ENCODE measurements around the gene CNP.
"Not testable (repeated sequence)": the region's sequence is repeated elsewhere in the genome, so short reads cannot be mapped to it uniquely, and the experiment has no call there.

Gene CNP

GRCh38 chr17:42002792-42003301, 36.3 kb downstream of the CNP start:
- no peak for DNase-seq (ENCODE audit: low read depth, low spot score)

DNA sequence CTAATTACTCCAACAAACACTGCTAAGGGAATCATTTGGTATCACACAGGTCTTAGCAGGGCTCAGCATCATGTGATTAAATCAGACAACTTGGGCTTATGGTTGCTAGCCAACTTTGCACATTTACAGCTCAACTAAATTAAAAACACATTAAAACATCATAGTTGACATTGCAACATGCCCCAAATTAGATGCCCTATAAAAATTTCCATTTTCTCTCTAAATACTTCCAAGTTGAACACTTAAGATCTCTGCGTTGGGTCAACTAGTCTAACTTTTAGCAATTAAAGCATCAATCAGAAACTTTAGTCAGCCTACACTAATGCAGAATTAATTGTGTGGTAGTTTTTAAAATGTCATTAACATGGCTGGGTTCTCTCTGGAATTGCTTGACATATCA, 38.6 kb downstream of the CNP start:
- DNase-seq (ENCODE audit: low read depth, low spot score) = no peak

DNA sequence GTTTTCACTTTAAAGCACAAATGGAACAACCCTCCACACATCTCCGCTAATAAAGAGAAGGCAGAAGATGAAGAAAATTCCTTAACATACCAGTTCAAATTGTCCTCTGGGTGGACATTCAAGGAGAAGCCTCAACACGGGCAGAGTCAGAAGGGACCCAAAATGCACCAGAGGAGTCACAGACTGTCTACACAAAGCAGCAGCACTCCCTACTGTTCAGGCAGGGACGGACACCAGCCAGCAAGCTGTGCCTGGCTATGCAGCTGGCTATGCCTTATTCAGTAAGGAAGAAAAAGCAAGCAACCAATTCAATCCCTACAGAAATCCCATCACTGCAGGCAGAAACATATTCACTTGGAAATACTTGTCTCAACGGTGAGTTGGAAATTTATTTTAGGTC, 42.6 kb downstream of the CNP start:
- no peak for DNase-seq (ENCODE audit: low read depth, low spot score)

- DNase-seq (ENCODE audit: low read depth, low spot score) = not testable (repeated sequence)
Observed at GRCh38 chr17:42010266-42010680, 43.7 kb downstream of the CNP start.

DNA sequence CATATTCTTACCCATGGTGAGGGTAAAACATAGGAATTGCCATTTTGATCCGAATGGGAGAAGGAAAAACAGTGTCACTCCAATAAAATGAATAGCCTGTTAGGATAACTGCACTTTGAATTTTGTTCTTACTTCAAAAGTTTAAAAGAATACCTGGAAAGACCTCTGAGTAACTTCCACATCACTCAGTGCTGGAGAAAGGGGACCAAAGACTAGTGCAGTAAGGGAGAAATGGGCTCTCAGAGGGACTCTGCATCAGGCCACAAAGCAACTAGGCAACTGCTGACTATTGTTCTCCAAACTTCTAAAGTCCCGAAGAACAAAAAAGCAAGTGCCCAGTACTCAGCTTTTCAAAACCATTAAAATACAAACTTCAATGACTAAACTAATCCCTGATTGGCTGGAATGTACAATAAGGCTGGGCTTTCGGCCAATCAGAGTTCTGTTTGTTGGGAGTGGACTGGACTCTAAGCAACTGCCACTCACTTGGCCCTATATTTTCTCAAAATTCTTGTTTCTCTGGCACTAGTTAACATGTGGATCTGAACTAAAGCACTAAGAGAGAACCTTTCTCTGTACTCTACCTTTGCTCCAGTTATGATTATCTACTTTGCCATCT, 44.4 kb downstream of the CNP start:
- DNase-seq (ENCODE audit: low read depth, low spot score) = no peak

GRCh38 chr17:42012363-42012762, 45.8 kb downstream of the CNP start:
- not testable (repeated sequence) for DNase-seq (ENCODE audit: low read depth, low spot score)

- DNase-seq (ENCODE audit: low read depth, low spot score) = not testable (repeated sequence)
Observed at GRCh38 chr17:42013740-42014139, 47.1 kb downstream of the CNP start.

- no peak for DNase-seq (ENCODE audit: low read depth, low spot score)
Observed at GRCh38 chr17:42016411-42016831, 49.8 kb downstream of the CNP start.

DNA sequence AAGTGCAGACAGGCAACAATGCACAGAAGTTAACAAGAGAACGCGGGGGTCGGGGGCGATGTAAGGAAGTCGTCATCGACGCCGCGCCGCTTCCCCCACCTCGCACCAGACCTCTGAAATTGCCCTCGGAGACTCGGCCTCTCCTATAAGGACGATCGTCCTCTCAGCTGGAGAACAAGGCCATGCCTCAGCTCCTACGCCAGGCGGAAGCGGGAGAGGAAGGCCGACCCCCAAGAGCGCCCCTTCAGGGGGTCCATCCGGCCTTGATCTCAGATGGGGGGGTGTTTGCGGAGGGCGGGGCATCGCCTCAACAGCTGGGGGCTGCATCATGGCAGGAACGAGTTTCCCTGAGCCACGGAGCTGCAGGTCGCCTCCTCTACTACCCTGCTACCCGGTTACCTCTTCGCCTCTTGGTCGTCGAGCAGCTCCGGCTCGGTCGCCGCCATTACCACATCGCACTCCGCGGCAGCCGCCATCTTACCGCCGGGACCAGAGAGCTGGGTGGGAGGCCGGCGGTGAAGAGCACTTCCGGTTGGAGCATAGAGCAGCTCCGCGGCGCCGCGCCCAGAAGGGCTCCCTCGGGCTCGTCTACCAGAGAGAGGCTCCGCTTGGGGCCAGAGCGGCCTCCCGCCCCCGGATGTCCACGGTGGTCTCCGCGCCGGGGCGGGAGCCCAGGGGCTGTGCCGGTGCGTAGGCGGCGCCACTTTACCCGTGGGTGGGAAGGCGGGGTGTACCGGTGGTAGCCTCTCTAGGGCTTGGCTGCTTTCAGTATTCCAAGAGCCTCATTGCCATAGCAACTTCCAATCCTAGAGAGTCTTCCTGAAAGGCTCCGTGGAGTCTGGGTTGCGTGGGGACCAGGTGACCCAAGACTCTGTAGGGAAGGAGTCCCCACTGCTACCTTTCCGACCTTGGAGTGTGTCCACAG, 50.6 kb downstream of the CNP start, which contains the start of gene DNAJC7:
Gene DNAJC7, minus strand, starts transcription at position 499 of the 925 bp plus-strand sequence. Its CDS starts 23 bp downstream, at position 476.
- peak; percentile 73 for DNase-seq (ENCODE audit: low read depth, low spot score)

GRCh38 chr17:42017866-42018200, 51.2 kb downstream of the CNP start:
- DNase-seq (ENCODE audit: low read depth, low spot score) = no peak

DNA sequence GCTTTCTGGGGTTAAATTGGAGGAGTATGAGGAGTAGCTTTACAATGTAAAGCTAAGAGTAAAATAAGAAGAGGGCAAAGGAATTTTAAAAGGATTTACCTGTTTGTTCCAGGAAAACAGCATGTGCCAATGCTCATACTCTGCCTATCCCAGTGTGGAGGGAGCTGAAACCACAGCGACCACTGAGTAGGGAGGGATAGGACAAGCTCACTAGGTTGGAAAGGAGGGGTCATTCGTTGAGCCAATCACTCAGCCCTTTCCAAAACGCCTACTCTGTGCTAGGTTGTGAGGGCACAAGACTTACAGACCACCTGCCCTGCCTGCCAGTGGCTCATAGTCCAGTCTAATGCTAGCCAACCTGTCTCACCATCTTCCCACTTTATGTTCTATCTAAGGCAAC, 51.7 kb downstream of the CNP start:
- DNase-seq (ENCODE audit: low read depth, low spot score) = no peak

- no peak for DNase-seq (ENCODE audit: low read depth, low spot score)
Observed at GRCh38 chr17:42018988-42019387, 52.4 kb downstream of the CNP start.

GRCh38 chr17:42019509-42020404, 53.2 kb downstream of the CNP start, which contains the start of gene NKIRAS2:
Gene NKIRAS2 (plus strand): TSS chr17:42020090. CDS start chr17:42021578, 1,488 bp downstream.
- DNase-seq (ENCODE audit: low read depth, low spot score) = peak; percentile 63

- not testable (repeated sequence) for DNase-seq (ENCODE audit: low read depth, low spot score)
Observed at GRCh38 chr17:42020845-42021244, 54.2 kb downstream of the CNP start.

DNA sequence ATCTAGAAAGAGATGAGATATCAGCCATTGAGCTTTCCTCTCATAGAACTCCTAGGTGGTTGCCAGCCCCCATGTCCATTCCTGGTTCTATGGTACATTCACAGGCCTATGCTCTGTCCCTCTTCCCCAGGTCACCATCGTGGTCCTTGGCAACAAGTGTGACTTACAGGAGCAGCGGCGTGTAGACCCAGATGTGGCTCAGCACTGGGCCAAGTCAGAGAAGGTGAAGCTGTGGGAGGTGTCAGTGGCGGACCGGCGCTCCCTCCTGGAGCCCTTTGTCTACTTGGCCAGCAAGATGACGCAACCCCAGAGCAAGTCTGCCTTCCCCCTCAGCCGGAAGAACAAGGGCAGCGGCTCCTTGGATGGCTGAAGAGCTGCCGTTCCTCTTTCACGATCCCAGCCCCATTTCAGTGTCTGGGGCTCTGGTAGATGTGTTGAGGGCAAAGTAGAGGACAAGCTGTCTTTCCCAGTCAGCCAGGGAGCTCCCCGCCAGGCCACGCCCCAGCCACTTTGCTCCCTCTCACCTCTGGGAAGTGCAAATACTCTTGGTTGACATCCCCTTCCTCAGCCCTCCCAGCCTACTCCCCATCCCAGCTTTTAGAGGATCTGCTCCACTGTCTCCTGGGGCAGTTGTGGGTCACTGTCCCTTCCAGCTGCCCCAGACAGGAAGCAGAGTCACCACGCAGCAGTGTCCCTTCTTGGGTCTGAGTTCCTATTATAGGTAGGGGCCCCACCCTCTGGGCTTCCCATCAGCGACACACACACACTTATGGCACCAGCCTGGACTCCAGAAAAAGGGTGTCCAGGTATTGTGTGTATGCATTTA, 57.1 kb downstream of the CNP start:
- DNase-seq (ENCODE audit: low read depth, low spot score) = no peak

- no peak for DNase-seq (ENCODE audit: low read depth, low spot score)
Observed at GRCh38 chr17:42025191-42025579, 58.6 kb downstream of the CNP start.

- DNase-seq (ENCODE audit: low read depth, low spot score) = no peak
Observed at GRCh38 chr17:42025936-42026335, 59.3 kb downstream of the CNP start.

GRCh38 chr17:42026857-42027589, 60.4 kb downstream of the CNP start:
- DNase-seq (ENCODE audit: low read depth, low spot score) = no peak
